H1 (cell line): ENCODE results near the gene SSR1. TPM values are rescaled to one million over a fixed set of nuclear protein-coding genes. Genes with fewer than 3 reads are reported as not detected.

Experiments
- BACH1 ChIP-seq: IDR thresholded peaks from 2 replicates; pipeline ENCODE4 v1.6.1; 2012; ENCODE audit warnings: low read length, improper control_type of control experiment
- CHD1 ChIP-seq: IDR thresholded peaks from 2 replicates; pipeline ENCODE4 v1.6.1; 2012; ENCODE audit warnings: low read depth, low read length, improper control_type of control experiment
- CHD7 ChIP-seq: fragments of 300-600 bp; sonication (generic); IDR thresholded peaks from 2 replicates; pipeline ENCODE4 v1.7.1; 2012; ENCODE audit warnings: low read length, moderate library complexity, mild to moderate bottlenecking, inconsistent platforms; ENCODE audit not compliant: insufficient replicate concordance
- MAFK ChIP-seq: IDR thresholded peaks from 2 replicates; pipeline ENCODE4 v1.6.1; 2012; ENCODE audit warnings: low read depth, mild to moderate bottlenecking, improper control_type of control experiment, low read length
- polyA plus RNA-seq, 7 experiments: library from polyadenylated mRNA; depleted of rRNA in 3 of 7; stranded (reverse) in 5 of 7; unstranded in 2 of 7; fragments of >200 nt in 5 of 7; fragments of 200-250 nt in 2 of 7; gene quantifications; 1 replicate in 5 of 7; 2 replicates in 1 of 7; 4 replicates in 1 of 7; pipeline versions ENCODE4 v1.2.1 to v1.2.3, GENCODE V29; 2011 to 2013; ENCODE audit warnings: missing spikeins in 2 of 7, mixed read lengths in 2 of 7
- total RNA-seq: library from RNA; stranded (reverse); fragmentation: NEBNext Ultra II Directional; extraction: Animal tissue kit (Norgen Biotek cat#: 25700); gene quantifications from 2 replicates; pipeline ENCODE4 v1.2.1, GENCODE V29; 2021

The SSR1 gene
- total and polyA plus RNA-seq, 2 of the 8 experiments (the other 6 are each of a cell fraction or from before 2014, with no cell fraction given): 26.6 to 117 TPM

- TF ChIP-seq CHD7: no peak
- TF ChIP-seq BACH1: no peak
- no peak for TF ChIP-seq CHD1
- TF ChIP-seq MAFK: no peak
- TF ChIP-seq, all 59 proteins: peak for 0
Measured at GRCh38 chr6:7292596-7293255, 20.3 kb downstream of the SSR1 start (continued).
